Erythroblast (primary cell): Measurements from ENCODE around the gene SFMBT2.
"Not testable (repeated sequence)": the region's sequence is repeated elsewhere in the genome, so short reads cannot be mapped to it uniquely, and the experiment has no call there.

Source experiments
- DNase-seq, 2 experiments: peaks; one replicate each; lab custom pipeline; 2025; lab: John Stamatoyannopoulos, UW
- GATA1 ChIP-seq: IDR thresholded peaks from 2 replicates; pipeline ENCODE4 v1.6.1; 2011; ENCODE audit warnings: low read depth, mild to moderate bottlenecking, control low read depth, low read length, moderate library complexity
- POLR2A ChIP-seq: IDR thresholded peaks from 2 replicates; pipeline ENCODE4 v1.6.1; 2011; ENCODE audit warnings: mild to moderate bottlenecking, low read length

Gene SFMBT2

DNA sequence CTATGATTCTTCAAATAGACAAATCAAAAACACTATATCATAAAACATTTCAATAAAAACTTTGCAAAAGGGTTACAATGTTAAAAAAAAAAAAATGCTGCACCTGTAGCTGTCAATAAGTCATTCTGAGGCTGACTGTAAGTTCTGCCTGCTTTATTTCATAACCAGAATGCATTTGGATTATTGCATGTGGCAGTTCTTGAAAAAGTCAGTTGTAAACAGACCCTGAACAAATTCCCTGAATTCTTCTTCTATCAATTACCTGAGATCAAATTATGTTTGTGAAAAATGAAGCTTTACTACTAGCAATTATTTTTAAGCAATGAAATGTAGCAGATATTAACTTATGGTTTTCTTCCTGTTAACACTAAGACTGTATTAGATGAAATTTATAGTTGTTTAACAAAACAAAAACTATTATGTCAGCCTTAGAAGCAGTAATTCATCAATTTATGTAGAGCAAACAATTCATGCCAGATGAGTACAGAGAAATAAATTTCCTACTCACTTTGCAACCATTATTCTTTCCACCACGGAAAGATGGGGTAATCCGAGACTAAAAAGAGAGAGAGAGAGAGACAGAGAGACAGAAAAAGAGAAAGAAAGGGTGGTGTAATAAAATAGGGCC is 107.8 kb downstream of the SFMBT2 start:
- TF ChIP-seq GATA1 (no peak), POLR2A (no peak)
- DNase-seq = no peak

- no peak for TF ChIP-seq POLR2A
- no peak for TF ChIP-seq GATA1
- DNase-seq = no peak
Observed at GRCh38 chr10:7302392-7302906, 108.4 kb downstream of the SFMBT2 start.

- no peak for TF ChIP-seq POLR2A
- TF ChIP-seq GATA1 = no peak
- DNase-seq = no peak
Observed at GRCh38 chr10:7301006-7301778, 109.6 kb downstream of the SFMBT2 start.

- TF ChIP-seq GATA1 = no peak
- TF ChIP-seq POLR2A = no peak
- DNase-seq = no peak
Observed at GRCh38 chr10:7300384-7300971, 110.4 kb downstream of the SFMBT2 start.

DNA sequence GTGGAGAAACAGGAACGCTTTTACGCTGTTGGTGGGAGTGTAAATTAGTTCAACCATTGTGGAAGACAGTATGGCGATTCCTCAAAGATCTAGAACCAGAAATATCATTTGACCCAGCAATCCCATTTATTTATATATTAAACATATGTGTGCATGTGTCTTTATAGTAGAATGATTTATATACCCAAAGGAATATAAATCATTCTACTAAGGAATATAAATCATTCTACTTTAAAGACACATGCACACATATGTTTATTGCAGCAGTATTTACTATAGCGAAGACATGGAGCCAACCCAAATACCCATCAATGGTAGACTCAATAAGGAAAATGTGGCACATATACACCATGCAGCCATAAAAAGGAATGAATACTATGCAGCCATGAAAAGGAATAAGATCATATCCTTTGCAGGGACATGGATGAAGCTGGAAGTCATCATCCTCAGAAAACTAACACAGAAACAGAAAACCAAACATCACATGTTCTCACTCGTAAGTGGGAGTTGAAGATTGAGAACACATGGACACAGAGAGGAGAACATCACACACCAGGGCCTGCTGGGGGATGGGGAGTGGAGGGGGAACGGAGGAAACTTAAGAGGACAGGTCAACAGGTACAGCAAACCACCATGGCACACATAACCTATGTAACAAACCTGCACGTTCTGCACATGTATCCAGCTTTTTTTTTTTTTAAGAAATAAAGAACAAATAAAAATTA is 111.1 kb downstream of the SFMBT2 start:
- not testable (repeated sequence) for DNase-seq

GRCh38 chr10:7298495-7298894 is 112.3 kb downstream of the SFMBT2 start:
- TF ChIP-seq GATA1 (no peak), POLR2A (no peak)
- DNase-seq = no peak

- DNase-seq = no peak
- no peak for TF ChIP-seq POLR2A
- TF ChIP-seq GATA1 = no peak
Observed at GRCh38 chr10:7297094-7297493, 113.7 kb downstream of the SFMBT2 start.

GRCh38 chr10:7296648-7297047 is 114.2 kb downstream of the SFMBT2 start:
- TF ChIP-seq POLR2A (no peak), GATA1 (no peak)
- no peak for DNase-seq

GRCh38 chr10:7296076-7296475 is 114.8 kb downstream of the SFMBT2 start:
- TF ChIP-seq GATA1 (no peak), POLR2A (no peak)
- DNase-seq = no peak

DNA sequence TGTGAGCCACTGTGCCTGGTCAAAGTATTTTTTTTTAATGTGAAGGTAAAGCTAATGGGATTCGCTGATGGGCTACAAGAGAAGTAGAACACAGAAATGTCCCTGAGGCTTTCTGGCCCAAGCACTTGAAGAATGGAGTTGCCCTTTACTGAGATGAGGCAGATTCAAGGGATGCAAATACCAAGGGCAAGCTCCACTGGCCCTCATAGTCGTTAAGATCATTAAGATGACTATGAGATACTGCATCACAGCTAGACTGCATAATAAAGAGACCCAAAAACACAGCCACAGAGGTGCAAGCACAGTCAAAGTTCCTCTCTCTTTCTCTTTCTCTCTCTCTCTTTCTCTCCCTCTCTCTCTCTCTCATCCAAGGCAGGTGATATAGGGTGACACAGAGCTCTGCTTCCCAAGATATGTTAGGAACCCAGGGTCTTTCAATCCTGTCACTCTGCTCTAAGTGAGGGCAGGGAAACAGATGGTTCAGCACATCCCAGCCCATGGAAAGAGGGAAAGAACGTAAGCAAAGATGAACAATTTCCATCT is 117.4 kb downstream of the SFMBT2 start:
- DNase-seq = no peak
- TF ChIP-seq GATA1 = no peak
- TF ChIP-seq POLR2A = no peak

GRCh38 chr10:7291487-7292270 is 119.2 kb downstream of the SFMBT2 start:
- TF ChIP-seq GATA1 (no peak), POLR2A (no peak)
- no peak for DNase-seq

GRCh38 chr10:7288060-7288690 is 122.7 kb downstream of the SFMBT2 start:
- DNase-seq = no peak
- TF ChIP-seq GATA1 (no peak), POLR2A (no peak)

GRCh38 chr10:7287377-7287776 is 123.5 kb downstream of the SFMBT2 start:
- no peak for TF ChIP-seq POLR2A
- no peak for TF ChIP-seq GATA1
- no peak for DNase-seq
